GM06990 (cell line): ENCODE measurements around the gene LMNTD1.

ENCODE experiments used
- DNase-seq: peaks from one replicate; pipeline ENCODE4 v3.0.0-alpha.2; 2011; ENCODE audit not compliant: insufficient read length; ENCODE audit errors: extremely low read depth
- H3K27me3 ChIP-seq: replicated peaks from 2 replicates; pipeline ENCODE4 v1.6.0; 2011; ENCODE audit warnings: low read length; ENCODE audit not compliant: control insufficient read depth, insufficient read depth
- H3K36me3 ChIP-seq: 2 replicates; pipeline ENCODE4 v1.5.1; 2011; ENCODE audit warnings: low read length; ENCODE audit not compliant: control insufficient read depth, insufficient read depth
- H3K4me3 ChIP-seq: replicated peaks from 2 replicates; pipeline ENCODE4 v1.5.1; 2011; ENCODE audit warnings: low read depth, mild to moderate bottlenecking, control low read depth, low read length
- CTCF ChIP-seq: IDR thresholded peaks from 2 replicates; pipeline ENCODE4 v1.5.1; 2011; ENCODE audit warnings: low read length, control low read depth, mild to moderate bottlenecking, inconsistent platforms; ENCODE audit not compliant: insufficient read depth, poor library complexity, severe bottlenecking

Gene LMNTD1

GRCh38 chr12:25581067-25581466 is 28.0 kb upstream of the LMNTD1 start:
- no peak for TF ChIP-seq CTCF
- H3K27me3 ChIP-seq: no peaks in the 10 kb centered on the region; the same call in 1 of the 2 replicates
- no peak overlapping the region for H3K4me3 ChIP-seq
- DNase-seq: no peak
- H3K36me3 ChIP-seq: no peaks in the 10 kb centered on the region

- DNase-seq: no peak
- no peak for TF ChIP-seq CTCF
- Histone ChIP-seq H3K27me3 (no peaks in the 10 kb centered on the region; the same call in 1 of the 2 replicates), H3K4me3 (no peak overlapping the region), H3K36me3 (no peaks in the 10 kb centered on the region)
These were observed 25.5 kb upstream of the LMNTD1 start for GRCh38 chr12:25578411-25579143.

GRCh38 chr12:25574761-25575160 is 21.7 kb upstream of the LMNTD1 start:
- Histone ChIP-seq H3K4me3 (no peak overlapping the region), H3K27me3 (no peaks in the 10 kb centered on the region), H3K36me3 (no peaks in the 10 kb centered on the region)
- no peak for TF ChIP-seq CTCF
- DNase-seq: no peak

- no peaks in the 10 kb centered on the region for H3K36me3 ChIP-seq
- H3K27me3 ChIP-seq: no peaks in the 10 kb centered on the region
- H3K4me3 ChIP-seq: no peak overlapping the region
- DNase-seq: no peak
- TF ChIP-seq CTCF: no peak
These were observed 20.3 kb upstream of the LMNTD1 start for GRCh38 chr12:25573346-25573745.

GRCh38 chr12:25570418-25570817 is 17.3 kb upstream of the LMNTD1 start:
- H3K4me3 ChIP-seq: no peak overlapping the region
- TF ChIP-seq CTCF: no peak
- H3K36me3 ChIP-seq: no peaks in the 10 kb centered on the region
- no peak for DNase-seq
- no peaks in the 10 kb centered on the region for H3K27me3 ChIP-seq
